Smooth muscle cell of the coronary artery (primary cell): Measurements from ENCODE around the gene TMCO1. TPM values are rescaled to one million over a fixed set of nuclear protein-coding genes. Genes with fewer than 3 reads are reported as not detected.

Source experiments
- total RNA-seq: library from RNA; depleted of rRNA; stranded (reverse); fragments of >200 nt; gene quantifications from 2 replicates; pipeline ENCODE4 v1.2.3, GENCODE V29; 2014; ENCODE audit warnings: low replicate concordance

The TMCO1 gene, protein sequence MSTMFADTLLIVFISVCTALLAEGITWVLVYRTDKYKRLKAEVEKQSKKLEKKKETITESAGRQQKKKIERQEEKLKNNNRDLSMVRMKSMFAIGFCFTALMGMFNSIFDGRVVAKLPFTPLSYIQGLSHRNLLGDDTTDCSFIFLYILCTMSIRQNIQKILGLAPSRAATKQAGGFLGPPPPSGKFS
- total RNA-seq, result 45.7 and 63.5 TPM in 2 replicates

GRCh38 chr1:165768513-165769394 lies at the start of gene TMCO1:
TSS of gene TMCO1 (minus strand) at chr1:165768868. CDS start at chr1:165768751, 117 bp downstream.

DNA sequence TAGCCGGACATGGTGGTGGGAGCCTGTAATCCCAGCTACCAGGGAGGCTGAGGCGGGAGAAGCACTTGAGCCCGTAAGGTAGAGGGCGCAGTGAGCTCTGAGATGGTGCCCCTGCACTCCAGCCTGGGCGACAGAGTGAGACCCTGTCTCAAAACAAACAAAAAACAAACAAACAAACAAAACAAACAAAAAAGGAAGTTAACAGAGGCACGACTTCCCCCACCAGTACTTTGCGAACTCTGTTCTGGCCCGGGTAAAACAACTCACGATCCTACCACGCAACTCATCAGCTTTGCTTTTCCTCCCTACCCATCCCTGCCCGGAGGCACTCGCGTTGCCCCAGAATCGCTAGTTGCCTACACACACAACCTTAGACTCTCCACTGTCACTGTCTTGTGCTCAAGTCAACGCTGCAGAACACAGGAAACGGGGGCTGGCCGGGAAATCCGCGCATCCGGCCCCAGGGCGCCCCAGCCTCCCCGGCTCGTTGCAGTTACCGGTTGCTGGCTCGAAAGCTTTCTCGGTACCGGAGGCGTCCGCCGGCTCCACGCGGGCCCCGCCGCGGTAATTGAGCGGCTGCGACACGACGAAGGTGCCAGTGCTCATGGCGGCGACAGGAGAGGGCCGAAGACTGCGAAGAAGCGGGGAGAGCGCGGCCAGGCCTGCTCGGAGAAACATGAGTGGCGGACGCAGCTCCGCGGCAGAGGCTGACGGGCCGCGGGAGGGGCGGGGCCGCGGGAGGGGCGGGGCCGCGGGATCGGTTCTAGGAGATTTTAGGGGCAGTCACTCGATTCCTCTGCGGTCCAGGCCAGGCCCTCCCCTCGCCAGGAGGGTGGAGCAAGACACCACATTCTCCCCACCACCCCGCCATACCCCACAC lies 70.5 kb downstream of the TMCO1 start, which contains the start of gene ALDH9A1:
TSS of gene ALDH9A1 (minus strand) at position 682 of the 880 bp plus-strand sequence. CDS start at position 678, 4 bp downstream.

Other genes starting within 250 kb of the TMCO1 start
- not detected in 2 replicates for gene LRRC52, start 224.9 kb downstream of the TMCO1 start, total RNA-seq
- 157 and 334 TPM in 2 replicates for gene MGST3, start 137.6 kb downstream of the TMCO1 start, total RNA-seq
- 68.0 and 229 TPM in 2 replicates for gene ALDH9A1, start 70.3 kb downstream of the TMCO1 start, total RNA-seq
- gene UCK2, start 58.7 kb upstream of the TMCO1 start, total RNA-seq, result 44.0 and 80.2 TPM in 2 replicates